Measurements from ENCODE around the gene DUSP16.

- TF ChIP-seq TAF1 (IDR thresholded peaks at IDR 0.05; ENCODE audit: low read depth, low read length) (no peak), POLR2A (IDR thresholded peaks at IDR 0.05; ENCODE audit: low read depth, low read length) (no peak), SPI1 (IDR thresholded peaks at IDR 0.05; ENCODE audit: low read depth, low read length) (no peak)
These were observed 120.1 kb downstream of the DUSP16 start for GRCh38 chr12:12442548-12443071.
